Choroid plexus epithelial cell (primary cell): Measurements from ENCODE around the gene ACTR1B.

Source experiments
- DNase-seq: peaks from one replicate; pipeline ENCODE4 v3.0.0-alpha.2; 2010; ENCODE audit warnings: low read depth
- H3K4me3 ChIP-seq: 2 replicates; pipeline ENCODE4 v1.5.1; 2011; ENCODE audit warnings: low read depth, mild to moderate bottlenecking, control low read depth, low read length, moderate library complexity
- TF ChIP-seq, protein P1 (sequence below): conservative IDR thresholded peaks from 2 replicates; pipeline ENCODE4 v1.5.1; 2011; ENCODE audit warnings: low read depth, mild to moderate bottlenecking, control low read depth, inconsistent platforms, low read length, moderate library complexity

ACTR1B gene

DNA sequence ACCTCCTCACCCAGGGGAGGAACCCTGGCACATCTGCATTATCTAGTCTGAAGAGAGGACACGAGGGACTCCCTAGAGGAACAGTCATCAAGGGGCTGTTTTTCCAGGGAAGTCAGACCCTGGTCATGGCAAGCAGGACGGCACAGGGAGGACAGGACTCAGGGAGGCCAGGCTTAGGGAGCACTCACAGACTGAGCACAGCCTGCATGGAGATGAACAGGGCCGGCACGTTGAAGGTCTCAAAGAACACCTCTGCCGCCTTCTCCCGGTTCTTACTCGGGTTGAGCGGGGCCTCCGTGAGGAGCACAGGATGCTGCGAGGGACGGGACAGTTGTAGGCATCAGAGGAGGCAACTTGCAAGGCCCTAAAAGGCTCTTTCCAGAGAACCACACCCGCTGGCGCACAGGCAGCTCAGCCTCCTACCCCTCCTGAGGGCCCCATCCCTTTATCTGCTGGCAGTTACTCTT lies 5.1 kb downstream of the ACTR1B start:
- TF ChIP-seq, protein P1, sequence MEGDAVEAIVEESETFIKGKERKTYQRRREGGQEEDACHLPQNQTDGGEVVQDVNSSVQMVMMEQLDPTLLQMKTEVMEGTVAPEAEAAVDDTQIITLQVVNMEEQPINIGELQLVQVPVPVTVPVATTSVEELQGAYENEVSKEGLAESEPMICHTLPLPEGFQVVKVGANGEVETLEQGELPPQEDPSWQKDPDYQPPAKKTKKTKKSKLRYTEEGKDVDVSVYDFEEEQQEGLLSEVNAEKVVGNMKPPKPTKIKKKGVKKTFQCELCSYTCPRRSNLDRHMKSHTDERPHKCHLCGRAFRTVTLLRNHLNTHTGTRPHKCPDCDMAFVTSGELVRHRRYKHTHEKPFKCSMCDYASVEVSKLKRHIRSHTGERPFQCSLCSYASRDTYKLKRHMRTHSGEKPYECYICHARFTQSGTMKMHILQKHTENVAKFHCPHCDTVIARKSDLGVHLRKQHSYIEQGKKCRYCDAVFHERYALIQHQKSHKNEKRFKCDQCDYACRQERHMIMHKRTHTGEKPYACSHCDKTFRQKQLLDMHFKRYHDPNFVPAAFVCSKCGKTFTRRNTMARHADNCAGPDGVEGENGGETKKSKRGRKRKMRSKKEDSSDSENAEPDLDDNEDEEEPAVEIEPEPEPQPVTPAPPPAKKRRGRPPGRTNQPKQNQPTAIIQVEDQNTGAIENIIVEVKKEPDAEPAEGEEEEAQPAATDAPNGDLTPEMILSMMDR: no peak
- H3K4me3 ChIP-seq: no peak overlapping the region
- DNase-seq: no peak

DNA sequence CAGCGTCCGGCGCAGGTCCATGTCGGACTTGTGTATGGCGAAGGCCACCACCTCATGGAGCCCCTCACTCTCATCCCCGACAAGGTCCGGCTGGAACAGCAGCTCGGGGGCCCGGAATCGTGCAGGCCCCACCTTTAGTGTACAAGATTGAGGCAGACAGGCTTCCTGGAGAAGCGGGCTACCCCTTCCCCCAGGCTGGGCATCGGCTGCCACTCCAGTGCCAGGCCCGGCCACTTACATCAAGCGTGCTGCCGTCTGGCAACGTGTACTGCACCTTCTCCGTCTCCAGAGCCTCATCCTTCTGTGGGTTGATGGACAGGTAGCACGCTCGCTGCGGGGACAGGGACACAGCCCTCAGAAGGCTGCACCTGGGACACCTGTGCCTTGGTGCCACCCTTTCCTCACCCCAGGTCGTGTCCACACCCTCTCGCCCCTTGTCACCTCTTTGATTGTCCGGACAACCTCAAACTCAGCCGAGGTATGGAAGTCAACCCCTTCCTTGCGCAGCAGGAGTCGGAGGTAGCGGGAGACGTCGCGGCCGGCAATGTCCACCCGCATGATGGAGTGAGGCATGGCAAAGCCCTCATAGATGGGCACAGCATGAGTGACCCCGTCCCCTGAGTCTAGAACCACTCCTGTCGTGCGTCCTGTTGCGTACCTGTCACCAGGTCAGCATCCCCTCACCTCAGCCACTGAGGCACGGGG lies 5.7 kb downstream of the ACTR1B start:
- H3K4me3 ChIP-seq: no peak overlapping the region
- TF ChIP-seq, protein P1: no peak
- no peak for DNase-seq

DNA sequence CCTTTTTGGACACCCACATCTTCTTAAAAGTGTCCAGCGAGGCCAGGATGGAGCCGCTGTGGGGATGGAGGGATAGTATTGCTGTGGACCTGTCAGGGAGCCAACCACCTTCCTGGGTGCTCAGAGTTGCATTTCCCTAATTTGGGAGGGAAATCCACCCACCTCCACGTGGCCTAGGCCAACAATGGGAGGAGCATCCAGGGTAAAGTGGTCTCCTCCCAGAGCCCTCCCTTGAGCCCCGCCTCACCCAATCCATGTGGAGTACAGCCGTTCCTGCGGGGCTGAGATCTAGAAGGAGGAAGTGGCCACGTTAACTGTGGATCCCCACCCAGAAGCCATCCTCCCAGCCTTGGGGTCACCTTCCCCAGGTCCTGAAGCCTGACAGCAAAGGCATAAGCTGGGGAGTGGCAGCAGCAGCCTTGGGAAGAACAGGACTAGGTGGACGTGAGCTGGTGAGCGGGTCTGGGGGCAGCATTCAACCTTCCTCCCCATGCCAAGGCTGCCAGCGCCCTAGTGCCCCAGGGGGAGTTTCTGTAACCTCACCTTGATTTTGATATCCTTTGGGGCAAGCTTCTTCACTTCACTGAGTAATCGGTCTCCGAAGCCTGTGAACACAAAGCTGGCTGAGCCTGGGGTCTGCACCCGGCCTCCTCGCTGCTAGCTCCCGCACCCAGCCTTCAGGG lies 6.8 kb downstream of the ACTR1B start:
- no peak overlapping the region for H3K4me3 ChIP-seq
- TF ChIP-seq, protein P1: no peak
- no peak for DNase-seq

DNA sequence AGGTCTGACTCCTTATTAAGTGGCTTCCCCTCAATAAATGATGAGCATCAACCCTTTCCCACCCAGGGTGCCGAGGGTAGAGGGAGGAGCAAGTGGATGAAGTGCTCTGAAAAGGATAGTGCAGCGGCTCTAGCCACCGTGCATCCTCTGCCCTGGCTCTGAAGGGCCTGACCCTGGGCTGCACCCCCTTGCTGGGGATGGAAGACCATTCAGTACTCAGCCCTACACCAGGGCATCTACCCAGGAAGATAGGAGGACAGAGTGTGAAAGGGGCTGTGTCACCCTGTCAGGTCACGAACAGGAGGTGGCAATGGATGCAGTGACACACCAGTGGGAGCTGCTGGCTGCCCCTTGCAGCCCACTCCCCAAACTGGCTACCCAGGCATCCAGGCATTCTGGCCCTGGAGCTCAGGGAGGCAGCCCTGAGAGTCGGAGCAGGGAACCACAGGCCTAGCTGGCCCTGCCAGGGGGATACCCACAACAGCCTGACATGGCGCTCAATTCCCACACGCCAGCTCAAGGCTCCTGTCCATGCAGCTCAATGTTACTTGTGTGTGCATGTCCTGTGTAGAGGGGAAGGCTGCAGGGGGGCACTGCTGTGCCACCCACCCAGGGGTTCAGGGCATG lies 7.6 kb downstream of the ACTR1B start:
- TF ChIP-seq, protein P1: no peak
- DNase-seq: no peak
- no peak overlapping the region for H3K4me3 ChIP-seq

DNA sequence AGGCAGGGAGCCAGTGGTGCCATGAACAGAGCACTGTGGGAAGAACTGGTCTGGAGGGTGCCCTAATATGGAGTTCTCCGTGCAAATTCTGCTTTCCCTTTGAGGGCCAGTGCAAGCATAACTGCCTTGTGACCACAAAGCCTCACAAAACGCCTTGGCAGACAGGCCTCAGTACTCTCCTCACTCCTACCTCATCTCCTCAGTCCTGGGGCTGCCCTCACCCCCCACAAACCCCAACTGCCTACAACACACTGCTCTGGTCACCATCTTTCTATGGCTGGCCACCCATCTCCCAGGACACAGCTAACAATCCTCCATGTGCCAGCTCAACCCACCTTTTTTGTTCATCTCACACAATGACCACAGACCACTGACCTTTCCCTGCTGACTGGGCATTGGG lies 9.1 kb downstream of the ACTR1B start:
- TF ChIP-seq, protein P1: no peak
- no peak overlapping the region for H3K4me3 ChIP-seq
- DNase-seq: no peak

DNA sequence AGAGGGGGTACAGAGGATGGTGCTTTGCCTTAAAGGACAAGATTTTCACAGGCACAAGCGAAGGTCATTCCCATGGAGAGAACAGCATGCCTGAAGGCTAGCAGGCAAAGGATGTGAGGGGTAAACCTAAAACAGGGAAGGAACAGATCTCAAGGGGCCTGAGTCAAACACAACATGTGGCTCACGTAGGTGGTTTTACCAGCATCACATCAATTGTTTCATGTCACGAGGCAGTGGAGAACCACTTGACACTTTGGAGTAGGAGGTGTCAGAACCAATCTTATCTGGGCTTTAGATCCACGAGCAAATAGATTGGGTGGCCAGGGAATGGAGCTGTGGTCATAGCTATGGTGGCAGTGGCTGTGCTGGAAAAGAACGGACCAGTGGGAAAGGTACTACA lies 9.5 kb downstream of the ACTR1B start:
- TF ChIP-seq, protein P1: no peak
- DNase-seq: no peak
- H3K4me3 ChIP-seq: no peak overlapping the region

DNA sequence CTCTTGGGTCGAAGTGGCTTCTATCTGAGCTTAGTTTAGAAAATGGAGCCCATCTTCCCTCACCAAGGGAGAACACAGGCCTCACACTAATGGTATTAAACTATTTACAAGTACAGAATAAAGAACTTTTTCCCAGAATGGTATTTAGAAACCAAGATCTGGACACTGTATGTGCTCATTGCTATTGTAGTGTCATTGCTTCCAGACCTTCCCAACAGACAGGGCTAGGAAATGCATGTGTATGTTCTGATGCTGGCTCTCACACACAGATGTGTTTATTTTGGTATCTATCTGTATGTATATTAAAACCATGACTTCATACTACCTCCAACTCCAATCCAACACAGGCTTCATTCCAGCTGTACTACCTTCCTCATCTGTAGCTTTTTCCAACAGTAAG lies 10.0 kb downstream of the ACTR1B start:
- TF ChIP-seq, protein P1: no peak

More for the DNA sequence above, 10.0 kb downstream of the ACTR1B start:
- H3K4me3 ChIP-seq: no peak overlapping the region
- DNase-seq: no peak
